ENCODE measurements around the gene GRIP1.

DNA sequence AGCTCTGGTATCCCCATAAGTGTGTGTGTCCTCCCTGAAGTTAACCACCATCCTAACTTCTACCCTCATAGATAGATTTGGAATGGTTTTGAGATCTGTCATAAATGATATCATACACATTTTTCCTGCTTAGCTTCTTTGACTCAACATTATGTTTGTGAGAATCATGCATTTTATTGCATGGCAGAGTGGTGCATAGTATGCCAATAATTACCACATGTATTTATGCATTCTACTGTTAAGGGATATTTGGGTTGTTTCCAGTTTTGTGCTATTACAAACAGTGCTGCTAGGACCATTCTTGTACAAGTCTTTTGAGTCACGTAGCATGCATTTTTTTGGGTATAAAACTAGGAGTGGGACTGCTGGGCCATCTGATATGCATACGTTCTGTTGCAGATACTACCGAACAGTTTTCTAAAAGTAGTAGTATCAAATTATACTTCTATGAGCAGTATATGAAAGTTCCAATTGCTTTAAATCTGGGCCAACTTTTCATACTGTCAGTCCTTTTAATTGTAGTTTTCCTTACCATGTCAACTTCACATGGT lies 13.4 kb downstream of the GRIP1 start:
- TF ChIP-seq POLR2A (IDR thresholded peaks at IDR 0.05; ENCODE audit: low read depth, low read length) (no peak), POLR2AphosphoS5 (IDR thresholded peaks at IDR 0.05; ENCODE audit: insufficient read depth, low read depth, low read length) (no peak)
- TF ChIP-seq, protein P1, sequence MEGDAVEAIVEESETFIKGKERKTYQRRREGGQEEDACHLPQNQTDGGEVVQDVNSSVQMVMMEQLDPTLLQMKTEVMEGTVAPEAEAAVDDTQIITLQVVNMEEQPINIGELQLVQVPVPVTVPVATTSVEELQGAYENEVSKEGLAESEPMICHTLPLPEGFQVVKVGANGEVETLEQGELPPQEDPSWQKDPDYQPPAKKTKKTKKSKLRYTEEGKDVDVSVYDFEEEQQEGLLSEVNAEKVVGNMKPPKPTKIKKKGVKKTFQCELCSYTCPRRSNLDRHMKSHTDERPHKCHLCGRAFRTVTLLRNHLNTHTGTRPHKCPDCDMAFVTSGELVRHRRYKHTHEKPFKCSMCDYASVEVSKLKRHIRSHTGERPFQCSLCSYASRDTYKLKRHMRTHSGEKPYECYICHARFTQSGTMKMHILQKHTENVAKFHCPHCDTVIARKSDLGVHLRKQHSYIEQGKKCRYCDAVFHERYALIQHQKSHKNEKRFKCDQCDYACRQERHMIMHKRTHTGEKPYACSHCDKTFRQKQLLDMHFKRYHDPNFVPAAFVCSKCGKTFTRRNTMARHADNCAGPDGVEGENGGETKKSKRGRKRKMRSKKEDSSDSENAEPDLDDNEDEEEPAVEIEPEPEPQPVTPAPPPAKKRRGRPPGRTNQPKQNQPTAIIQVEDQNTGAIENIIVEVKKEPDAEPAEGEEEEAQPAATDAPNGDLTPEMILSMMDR (IDR thresholded peaks at IDR 0.05; ENCODE audit: extremely low read depth in 1 of 2, insufficient read depth in 1 of 2, low read depth in 1 of 2, low read length in 2 of 2) = no peak

Measured in endothelial cell of umbilical vein (primary cell).